22Rv1 (cell line): ENCODE results near the gene TPI1.

ENCODE experiments used
- CTCF ChIP-seq: fragments of 450-650 bp; IDR thresholded peaks from 2 replicates; pipeline ENCODE4 v1.5.1; 2017; ENCODE audit warnings: mild to moderate bottlenecking
- ZFX ChIP-seq: fragments of 450-650 bp; IDR thresholded peaks from 2 replicates; pipeline ENCODE4 v1.6.1; 2017; ENCODE audit warnings: antibody characterized with exemption, borderline replicate concordance

GRCh38 chr12:6860116-6860515 lies 7.2 kb upstream of the TPI1 start:
- TF ChIP-seq CTCF (no peak), ZFX (no peak)
